HPDE6-E6E7 (cell line): ENCODE measurements around the gene IL1RAPL1.

Experiments
- DNase-seq: peaks from one replicate; pipeline ENCODE4 v3.0.0; 2011; ENCODE audit warnings: missing footprints; ENCODE audit errors: extremely low spot score

Gene IL1RAPL1

GRCh38 chrX:29422034-29422433 is 834.8 kb downstream of the IL1RAPL1 start:
- no peak for DNase-seq

DNA sequence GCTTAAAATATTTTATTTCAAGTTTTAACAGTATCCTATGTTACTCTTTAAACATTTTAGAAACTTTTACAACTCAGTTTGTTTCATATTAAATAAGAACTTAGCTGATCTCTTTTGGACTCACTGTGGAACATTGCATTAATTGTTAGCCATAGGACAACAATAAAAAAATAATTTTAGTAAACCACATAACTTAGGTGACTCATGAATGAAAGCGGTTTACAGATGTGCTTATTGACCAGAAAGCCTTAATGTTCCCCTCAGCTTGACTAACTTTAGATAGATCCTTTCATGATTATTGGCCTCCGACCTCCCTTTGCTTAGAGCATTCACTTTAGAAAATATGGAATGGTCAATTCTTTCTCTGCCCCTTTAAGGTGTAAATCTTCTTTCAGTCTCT is 844.6 kb downstream of the IL1RAPL1 start:
- DNase-seq, result no peak

- DNase-seq, result peak; percentile 1
Observed at GRCh38 chrX:29432534-29432933, 845.3 kb downstream of the IL1RAPL1 start.

DNA sequence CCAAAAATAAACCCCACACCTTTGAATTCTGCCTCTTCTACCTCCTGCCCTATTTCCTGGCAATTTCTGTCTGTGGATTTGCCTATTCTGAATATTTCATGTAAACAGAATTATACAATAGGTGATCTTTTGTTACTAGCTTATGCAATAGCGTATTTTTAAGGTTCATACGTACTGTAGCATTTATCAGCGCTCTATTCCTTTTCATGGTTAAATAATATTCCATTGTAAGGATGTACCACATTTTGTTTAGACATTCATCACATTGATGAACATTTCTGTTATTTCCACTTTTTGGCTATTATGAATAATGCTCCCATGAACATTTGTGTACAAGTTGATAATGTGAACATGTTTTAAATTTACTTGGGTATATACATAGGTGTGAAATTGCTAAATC is 847.7 kb downstream of the IL1RAPL1 start:
- DNase-seq, result no peak

- DNase-seq, result no peak
Observed at GRCh38 chrX:29435396-29435795, 848.1 kb downstream of the IL1RAPL1 start.

DNA sequence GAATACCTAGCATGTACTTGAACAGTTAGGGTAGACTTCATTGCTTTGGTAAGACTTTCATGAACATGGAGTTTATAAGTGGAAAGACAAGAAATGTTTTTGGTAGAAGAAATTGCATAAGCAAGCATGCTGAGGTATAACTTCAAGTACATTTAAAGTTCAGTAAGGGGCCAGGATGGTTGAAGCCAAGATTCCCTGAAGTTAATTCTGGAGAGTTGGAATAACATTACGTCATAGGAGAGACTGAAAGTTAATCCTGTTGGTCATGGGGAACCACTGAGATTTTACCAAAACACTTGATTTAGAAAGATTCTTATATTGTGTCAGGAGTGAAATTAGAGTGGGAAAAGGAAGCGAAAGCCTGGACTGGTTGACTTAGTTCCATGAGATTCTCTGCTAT is 860.6 kb downstream of the IL1RAPL1 start:
- no peak for DNase-seq

DNA sequence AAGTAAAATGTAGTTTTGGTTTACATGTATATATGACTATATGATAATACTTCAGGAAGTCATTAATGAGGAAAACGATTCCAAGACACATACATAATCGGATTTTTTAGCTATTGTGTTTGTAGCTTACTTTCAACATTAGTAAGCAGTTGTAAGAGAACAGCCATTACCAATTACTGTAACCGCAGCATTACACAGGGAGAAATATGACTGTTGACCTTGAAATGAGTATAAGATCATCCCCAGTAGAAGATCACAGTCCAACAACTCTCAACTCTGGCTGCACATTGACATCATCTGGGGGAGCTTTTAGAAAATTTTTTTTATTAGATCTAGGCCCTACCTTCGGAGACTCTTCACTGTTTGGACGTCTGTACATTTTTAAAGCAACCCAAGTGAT is 866.1 kb downstream of the IL1RAPL1 start:
- DNase-seq, result no peak

GRCh38 chrX:29455702-29456101 is 868.5 kb downstream of the IL1RAPL1 start:
- DNase-seq, result no peak

DNA sequence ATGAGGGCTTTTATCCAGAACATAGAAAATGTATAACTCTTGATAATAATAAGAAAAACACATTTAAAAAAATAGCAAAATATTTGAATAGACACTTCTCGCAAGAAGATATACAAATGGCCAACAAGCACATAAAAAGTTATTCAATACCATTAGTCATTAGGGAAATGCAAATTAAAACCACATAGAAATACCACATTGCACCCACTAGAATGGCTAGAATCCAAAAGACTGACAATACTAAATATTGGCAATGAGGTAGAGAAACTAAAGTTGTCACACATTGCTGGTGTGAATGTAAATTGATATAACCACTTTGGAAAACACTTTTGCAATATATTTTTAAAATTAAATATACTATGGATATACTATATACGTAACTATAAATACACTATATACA is 873.8 kb downstream of the IL1RAPL1 start:
- no peak for DNase-seq

GRCh38 chrX:29466456-29466855 is 879.2 kb downstream of the IL1RAPL1 start:
- DNase-seq, result no peak

DNA sequence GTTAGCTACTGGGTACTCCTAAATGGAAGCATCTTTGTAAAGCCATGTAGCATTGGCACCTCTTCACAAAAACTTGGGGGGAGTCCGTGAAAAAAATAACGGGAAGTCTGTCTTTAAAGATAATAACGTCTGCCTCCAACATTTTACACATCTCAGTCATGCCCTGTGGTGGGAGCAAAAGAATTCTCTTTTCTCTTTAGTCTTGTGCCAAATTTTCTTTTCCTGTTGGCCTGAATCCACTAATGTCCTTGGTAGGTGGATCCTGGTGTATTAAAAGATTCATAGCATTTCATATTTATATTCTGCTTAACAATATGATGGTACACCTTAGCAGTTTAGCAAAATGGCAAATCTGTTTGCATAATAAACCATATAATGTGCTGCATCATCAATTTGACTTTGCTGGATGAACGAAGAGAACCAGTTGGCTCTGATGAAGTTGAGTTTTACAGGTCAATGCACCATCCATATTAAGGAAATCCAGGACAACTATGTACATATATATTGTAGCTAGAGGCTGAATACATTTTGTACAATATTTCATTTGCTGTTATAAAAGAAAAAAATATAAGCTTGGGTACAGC is 881.8 kb downstream of the IL1RAPL1 start:
- no peak for DNase-seq

- DNase-seq, result peak; percentile 8
Observed at GRCh38 chrX:29470030-29470429, 882.8 kb downstream of the IL1RAPL1 start.

DNA sequence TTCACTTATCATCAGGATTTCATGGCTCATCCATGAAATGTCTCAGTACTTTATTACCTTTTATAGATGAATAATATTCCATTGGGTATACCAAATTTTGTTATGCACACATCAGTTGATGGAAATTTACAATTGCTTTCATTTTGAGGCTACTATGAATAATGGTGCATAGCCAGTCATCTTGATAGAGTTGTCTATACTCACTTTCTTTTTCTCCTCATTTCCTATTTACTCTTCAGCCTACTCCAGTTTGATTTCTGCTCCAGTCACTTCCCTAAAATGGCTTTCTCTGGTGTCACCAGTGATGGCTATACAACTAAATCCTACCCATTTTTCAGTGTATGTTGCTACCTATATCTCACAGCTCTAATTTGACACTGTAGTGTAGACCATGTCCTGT is 884.6 kb downstream of the IL1RAPL1 start:
- no peak for DNase-seq

GRCh38 chrX:29477878-29478277 is 890.6 kb downstream of the IL1RAPL1 start:
- no peak for DNase-seq

DNA sequence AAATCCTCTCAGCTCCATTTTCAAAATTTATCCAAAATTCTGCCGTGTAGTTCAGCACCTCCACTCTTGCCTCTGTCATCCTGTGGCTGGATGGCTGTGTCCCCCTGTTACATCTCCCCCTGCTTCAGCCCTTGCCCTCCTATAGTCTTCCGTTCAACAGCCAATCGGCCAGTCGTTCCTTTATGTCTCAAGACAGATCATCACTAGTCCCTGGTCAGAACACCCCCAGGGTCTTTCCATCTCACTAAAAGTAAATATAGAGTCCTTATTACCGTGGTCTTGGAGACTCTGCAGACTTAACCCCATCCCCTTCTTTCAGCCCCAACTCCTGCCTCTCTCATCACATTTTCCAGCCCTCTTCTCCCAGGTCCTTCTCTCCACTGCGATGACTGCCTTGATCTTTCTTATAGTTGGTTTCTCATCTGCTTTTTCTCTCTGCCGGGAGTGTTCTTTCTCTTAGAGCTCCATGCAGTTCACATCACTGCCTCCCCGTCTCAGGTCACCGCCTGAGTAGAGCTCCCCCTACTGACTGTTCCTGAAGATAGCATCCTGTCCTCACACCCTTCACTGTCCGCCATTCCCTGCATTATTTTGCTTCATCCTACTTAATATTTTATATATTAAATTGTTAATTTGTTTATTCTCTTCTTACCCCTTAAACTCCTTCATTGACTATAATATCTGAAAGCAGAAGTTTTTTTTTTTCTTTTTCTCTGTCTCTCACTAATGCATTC is 891.3 kb downstream of the IL1RAPL1 start:
- peak; percentile 23 for DNase-seq

GRCh38 chrX:29487214-29487613 is 900.0 kb downstream of the IL1RAPL1 start:
- DNase-seq, result no peak

DNA sequence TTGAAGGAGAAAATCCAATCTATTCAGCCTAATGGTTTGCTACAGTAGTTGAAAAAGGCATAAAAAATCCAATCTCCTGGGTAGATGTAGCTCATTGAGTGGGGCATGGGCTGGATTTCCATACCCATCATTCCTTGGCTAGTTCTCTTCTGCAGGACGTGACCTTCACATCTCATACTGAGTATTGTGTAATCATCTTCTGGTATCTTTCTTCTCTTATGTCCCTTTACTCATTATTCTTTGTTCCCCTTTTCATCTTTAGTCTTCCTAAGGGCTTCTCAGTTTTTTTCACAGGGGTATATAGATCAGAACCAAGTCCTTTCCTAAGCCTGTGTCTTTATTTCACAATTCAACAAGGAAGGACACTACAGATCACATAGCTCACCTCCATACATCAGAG is 900.5 kb downstream of the IL1RAPL1 start:
- no peak for DNase-seq

GRCh38 chrX:29488919-29489318 is 901.7 kb downstream of the IL1RAPL1 start:
- no peak for DNase-seq

DNA sequence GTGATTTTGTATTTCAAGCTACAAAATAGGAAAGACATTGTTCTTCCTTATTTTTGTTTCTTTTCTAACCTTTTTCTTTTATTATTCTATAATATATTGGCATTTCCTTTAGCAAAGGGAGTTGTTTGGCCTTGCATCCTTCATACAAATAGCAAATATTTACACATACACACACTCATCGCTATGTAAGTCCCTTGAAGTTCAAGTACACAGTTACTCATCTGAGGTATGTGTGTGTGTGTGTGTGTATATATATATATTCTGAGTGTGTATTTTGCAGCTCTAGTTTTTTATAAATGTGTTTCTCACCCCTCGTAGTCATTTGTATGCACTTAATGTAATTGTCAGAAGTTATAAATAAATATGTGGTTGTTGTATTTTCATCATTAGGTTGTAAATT is 903.4 kb downstream of the IL1RAPL1 start:
- DNase-seq, result no peak

DNA sequence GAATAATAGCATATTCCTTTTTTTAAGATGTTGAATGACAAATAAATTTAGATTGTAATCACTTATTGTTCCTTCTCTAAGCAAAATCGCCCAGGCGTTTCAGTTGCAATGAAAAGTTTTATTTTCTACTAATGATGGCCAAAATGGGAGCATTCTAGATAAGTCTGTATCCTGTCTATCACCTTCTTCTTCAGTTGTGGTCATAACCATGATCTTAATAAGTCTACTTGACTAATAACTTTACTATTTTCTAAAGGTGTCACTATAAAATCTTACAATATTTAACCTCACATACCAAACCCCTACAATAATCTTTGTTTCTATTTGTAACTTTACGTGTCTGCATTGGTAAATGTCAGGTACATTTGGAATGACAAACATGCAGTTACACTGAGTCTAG is 904.4 kb downstream of the IL1RAPL1 start:
- DNase-seq, result no peak

- no peak for DNase-seq
Observed at GRCh38 chrX:29496636-29497180, 909.5 kb downstream of the IL1RAPL1 start.

DNA sequence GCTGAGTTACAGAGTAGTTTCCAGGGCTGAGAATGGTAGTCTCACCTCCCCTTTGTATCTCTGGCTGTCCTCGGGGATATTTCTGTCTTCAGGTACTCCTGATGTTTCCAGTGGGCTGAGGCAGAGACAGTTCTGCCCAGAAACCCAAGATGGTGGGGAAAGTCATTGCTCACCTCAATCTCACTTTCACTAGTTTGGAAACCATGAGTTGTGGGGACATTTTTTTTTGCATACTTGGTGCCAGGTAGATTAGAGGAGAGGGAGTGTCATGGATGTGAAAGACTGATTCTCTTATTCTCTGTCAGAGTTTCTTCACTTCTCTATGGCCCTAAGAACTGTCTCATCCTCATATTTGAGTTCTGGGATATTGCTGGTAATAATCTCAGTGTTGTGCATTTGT is 919.5 kb downstream of the IL1RAPL1 start:
- DNase-seq, result no peak

- DNase-seq, result no peak
Observed at GRCh38 chrX:29518100-29518499, 930.9 kb downstream of the IL1RAPL1 start.
